WTC11 (cell line): ENCODE results near the gene G3BP2. TPM values are rescaled to one million over a fixed set of nuclear protein-coding genes. Genes with fewer than 3 reads are reported as not detected.

Source experiments
- FOXP1 ChIP-seq: sonication (generic); formaldehyde crosslinking; IDR thresholded peaks from 2 replicates; pipeline ENCODE4 v1.8.0; 2022; ENCODE audit warnings: missing genetic modification reagents, mild to moderate bottlenecking, moderate library complexity, borderline replicate concordance
- NFE2L1 ChIP-seq: sonication (generic); formaldehyde crosslinking; IDR thresholded peaks from 2 replicates; pipeline ENCODE4 v1.8.1; 2023; ENCODE audit warnings: missing genetic modification reagents
- NFYB ChIP-seq: sonication (generic); formaldehyde crosslinking; conservative IDR thresholded peaks from 2 replicates; pipeline ENCODE4 v1.8.0; 2022; ENCODE audit warnings: low read depth, missing genetic modification reagents
- NR3C1 ChIP-seq: sonication (generic); formaldehyde crosslinking; conservative IDR thresholded peaks from 2 replicates; pipeline ENCODE4 v1.8.1; 2023; ENCODE audit warnings: low read depth, mild to moderate bottlenecking, missing genetic modification reagents
- OVOL2 ChIP-seq: fragments of 250-450 bp; sonication (Bioruptor Pico); IDR thresholded peaks from 2 replicates; pipeline ENCODE4 v1.9.0; 2021; ENCODE audit warnings: mild to moderate bottlenecking, borderline replicate concordance
- SMAD3 ChIP-seq: sonication (generic); formaldehyde crosslinking; IDR thresholded peaks from 2 replicates; pipeline ENCODE4 v1.8.0; 2022; ENCODE audit warnings: missing genetic modification reagents, mild to moderate bottlenecking, borderline replicate concordance
- SOX15 ChIP-seq: fragments of 250-450 bp; sonication (Bioruptor Pico); IDR thresholded peaks from 2 replicates; pipeline ENCODE4 v1.9.0; 2021; ENCODE audit warnings: mild to moderate bottlenecking
- total RNA-seq: library from RNA; stranded (reverse); gene quantifications from 3 replicates; pipeline ENCODE4 v1.2.3, GENCODE V29; 2021
- TF ChIP-seq, protein P1 (sequence below): sonication (generic); formaldehyde crosslinking; IDR thresholded peaks from 2 replicates; pipeline ENCODE4 v1.8.1; 2023; ENCODE audit warnings: mild to moderate bottlenecking, moderate library complexity, missing genetic modification reagents
- TF ChIP-seq, protein P2 (sequence below): sonication (generic); formaldehyde crosslinking; IDR thresholded peaks from 2 replicates; pipeline ENCODE4 v1.8.1; 2023; ENCODE audit warnings: mild to moderate bottlenecking, missing genetic modification reagents, moderate library complexity
- TF ChIP-seq, protein P3 (sequence below): sonication (generic); formaldehyde crosslinking; IDR thresholded peaks from 2 replicates; pipeline ENCODE4 v1.8.0; 2022; ENCODE audit warnings: missing genetic modification reagents
- TF ChIP-seq, protein P4 (sequence below): sonication (generic); formaldehyde crosslinking; IDR thresholded peaks from 2 replicates; pipeline ENCODE4 v1.8.1; 2022; ENCODE audit warnings: mild to moderate bottlenecking, moderate library complexity, missing genetic modification reagents
- TF ChIP-seq, protein P5 (sequence below): sonication (generic); formaldehyde crosslinking; IDR thresholded peaks from 2 replicates; pipeline ENCODE4 v1.8.0; 2023; ENCODE audit warnings: missing genetic modification reagents
- TF ChIP-seq, protein P6 (sequence below): fragments of 250-450 bp; sonication (Bioruptor Pico); IDR thresholded peaks from 2 replicates; pipeline ENCODE4 v1.9.0; 2021; ENCODE audit warnings: moderate library complexity, mild to moderate bottlenecking, inconsistent platforms, borderline replicate concordance
- TF ChIP-seq, protein P7 (sequence below): sonication (generic); formaldehyde crosslinking; IDR thresholded peaks from 2 replicates; pipeline ENCODE4 v1.8.0; 2022; ENCODE audit warnings: mild to moderate bottlenecking, missing genetic modification reagents

G3BP2 gene
- total RNA-seq, 1 experiment from 2014 or later = 284 TPM

DNA sequence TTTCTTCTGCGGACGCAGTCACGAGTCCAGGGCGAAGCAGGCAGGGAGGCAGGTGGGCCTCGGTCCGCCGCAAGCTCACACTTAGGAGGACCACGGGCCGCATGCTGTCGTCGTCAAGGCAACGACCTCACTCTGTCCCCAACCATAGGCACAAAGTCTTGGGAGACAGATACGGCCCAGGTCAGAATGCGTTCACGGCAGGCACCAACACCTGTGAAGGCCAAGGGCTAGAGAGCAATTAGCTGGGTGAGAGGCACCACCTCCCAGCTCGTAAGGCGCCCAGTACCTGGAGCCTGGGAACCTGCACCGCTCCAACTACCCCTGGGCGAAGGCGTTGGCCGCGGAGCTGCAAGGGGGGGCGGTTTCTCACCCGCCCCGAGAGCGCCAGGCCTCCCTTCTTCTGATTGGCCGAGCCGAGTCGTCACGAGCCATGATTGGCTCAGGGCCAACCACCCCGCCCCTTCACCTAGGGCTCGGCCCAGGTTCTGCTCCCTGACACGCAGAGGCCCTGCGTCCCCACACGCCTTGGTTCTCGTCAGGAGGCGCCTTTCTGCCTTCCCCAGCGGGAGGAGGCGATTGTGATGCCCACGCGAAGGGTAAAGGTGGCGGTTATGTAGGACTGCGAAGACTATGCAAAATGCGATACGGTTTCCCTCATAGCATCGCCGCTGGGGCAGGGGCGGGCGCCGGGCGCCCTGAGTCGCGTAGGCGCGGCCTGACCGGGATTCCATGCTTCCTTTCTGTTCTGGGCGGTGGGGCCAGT, 42.9 kb downstream of the G3BP2 start, which contains the start of gene CDKL2 (continued):
- TF ChIP-seq, protein P1, sequence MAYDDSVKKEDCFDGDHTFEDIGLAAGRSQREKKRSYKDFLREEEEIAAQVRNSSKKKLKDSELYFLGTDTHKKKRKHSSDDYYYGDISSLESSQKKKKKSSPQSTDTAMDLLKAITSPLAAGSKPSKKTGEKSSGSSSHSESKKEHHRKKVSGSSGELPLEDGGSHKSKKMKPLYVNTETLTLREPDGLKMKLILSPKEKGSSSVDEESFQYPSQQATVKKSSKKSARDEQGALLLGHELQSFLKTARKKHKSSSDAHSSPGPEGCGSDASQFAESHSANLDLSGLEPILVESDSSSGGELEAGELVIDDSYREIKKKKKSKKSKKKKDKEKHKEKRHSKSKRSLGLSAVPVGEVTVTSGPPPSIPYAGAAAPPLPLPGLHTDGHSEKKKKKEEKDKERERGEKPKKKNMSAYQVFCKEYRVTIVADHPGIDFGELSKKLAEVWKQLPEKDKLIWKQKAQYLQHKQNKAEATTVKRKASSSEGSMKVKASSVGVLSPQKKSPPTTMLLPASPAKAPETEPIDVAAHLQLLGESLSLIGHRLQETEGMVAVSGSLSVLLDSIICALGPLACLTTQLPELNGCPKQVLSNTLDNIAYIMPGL (CRISPR knock-in tag) = no peak
- TF ChIP-seq, protein P2, sequence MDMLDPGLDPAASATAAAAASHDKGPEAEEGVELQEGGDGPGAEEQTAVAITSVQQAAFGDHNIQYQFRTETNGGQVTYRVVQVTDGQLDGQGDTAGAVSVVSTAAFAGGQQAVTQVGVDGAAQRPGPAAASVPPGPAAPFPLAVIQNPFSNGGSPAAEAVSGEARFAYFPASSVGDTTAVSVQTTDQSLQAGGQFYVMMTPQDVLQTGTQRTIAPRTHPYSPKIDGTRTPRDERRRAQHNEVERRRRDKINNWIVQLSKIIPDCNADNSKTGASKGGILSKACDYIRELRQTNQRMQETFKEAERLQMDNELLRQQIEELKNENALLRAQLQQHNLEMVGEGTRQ = peak; percentile 55
- TF ChIP-seq NR3C1 (CRISPR knock-in tag) (no peak), OVOL2 (CRISPR knock-in tag) (no peak), FOXP1 (CRISPR knock-in tag) (peak; percentile 86), SOX15 (CRISPR knock-in tag) (no peak), NFYB (CRISPR knock-in tag) (peak; percentile 72), NFE2L1 (CRISPR knock-in tag) (0 out of 2 replicates have a peak, but pooled peaks have one; percentile 8), SMAD3 (CRISPR knock-in tag) (peak; percentile 64; the same call in 1 of the 2 replicates)
- TF ChIP-seq, protein P3, sequence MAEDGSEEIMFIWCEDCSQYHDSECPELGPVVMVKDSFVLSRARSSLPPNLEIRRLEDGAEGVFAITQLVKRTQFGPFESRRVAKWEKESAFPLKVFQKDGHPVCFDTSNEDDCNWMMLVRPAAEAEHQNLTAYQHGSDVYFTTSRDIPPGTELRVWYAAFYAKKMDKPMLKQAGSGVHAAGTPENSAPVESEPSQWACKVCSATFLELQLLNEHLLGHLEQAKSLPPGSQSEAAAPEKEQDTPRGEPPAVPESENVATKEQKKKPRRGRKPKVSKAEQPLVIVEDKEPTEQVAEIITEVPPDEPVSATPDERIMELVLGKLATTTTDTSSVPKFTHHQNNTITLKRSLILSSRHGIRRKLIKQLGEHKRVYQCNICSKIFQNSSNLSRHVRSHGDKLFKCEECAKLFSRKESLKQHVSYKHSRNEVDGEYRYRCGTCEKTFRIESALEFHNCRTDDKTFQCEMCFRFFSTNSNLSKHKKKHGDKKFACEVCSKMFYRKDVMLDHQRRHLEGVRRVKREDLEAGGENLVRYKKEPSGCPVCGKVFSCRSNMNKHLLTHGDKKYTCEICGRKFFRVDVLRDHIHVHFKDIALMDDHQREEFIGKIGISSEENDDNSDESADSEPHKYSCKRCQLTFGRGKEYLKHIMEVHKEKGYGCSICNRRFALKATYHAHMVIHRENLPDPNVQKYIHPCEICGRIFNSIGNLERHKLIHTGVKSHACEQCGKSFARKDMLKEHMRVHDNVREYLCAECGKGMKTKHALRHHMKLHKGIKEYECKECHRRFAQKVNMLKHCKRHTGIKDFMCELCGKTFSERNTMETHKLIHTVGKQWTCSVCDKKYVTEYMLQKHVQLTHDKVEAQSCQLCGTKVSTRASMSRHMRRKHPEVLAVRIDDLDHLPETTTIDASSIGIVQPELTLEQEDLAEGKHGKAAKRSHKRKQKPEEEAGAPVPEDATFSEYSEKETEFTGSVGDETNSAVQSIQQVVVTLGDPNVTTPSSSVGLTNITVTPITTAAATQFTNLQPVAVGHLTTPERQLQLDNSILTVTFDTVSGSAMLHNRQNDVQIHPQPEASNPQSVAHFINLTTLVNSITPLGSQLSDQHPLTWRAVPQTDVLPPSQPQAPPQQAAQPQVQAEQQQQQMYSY (CRISPR knock-in tag) = peak; percentile 40; the same call in 1 of the 2 replicates
- TF ChIP-seq, protein P4, sequence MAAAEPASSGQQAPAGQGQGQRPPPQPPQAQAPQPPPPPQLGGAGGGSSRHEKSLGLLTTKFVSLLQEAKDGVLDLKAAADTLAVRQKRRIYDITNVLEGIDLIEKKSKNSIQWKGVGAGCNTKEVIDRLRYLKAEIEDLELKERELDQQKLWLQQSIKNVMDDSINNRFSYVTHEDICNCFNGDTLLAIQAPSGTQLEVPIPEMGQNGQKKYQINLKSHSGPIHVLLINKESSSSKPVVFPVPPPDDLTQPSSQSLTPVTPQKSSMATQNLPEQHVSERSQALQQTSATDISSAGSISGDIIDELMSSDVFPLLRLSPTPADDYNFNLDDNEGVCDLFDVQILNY (CRISPR knock-in tag) = peak; percentile 26; the same call in 1 of the 2 replicates
- TF ChIP-seq, protein P5, sequence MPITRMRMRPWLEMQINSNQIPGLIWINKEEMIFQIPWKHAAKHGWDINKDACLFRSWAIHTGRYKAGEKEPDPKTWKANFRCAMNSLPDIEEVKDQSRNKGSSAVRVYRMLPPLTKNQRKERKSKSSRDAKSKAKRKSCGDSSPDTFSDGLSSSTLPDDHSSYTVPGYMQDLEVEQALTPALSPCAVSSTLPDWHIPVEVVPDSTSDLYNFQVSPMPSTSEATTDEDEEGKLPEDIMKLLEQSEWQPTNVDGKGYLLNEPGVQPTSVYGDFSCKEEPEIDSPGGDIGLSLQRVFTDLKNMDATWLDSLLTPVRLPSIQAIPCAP (CRISPR knock-in tag) = peak; percentile 81; the same call in 1 of the 2 replicates
- TF ChIP-seq, protein P6, sequence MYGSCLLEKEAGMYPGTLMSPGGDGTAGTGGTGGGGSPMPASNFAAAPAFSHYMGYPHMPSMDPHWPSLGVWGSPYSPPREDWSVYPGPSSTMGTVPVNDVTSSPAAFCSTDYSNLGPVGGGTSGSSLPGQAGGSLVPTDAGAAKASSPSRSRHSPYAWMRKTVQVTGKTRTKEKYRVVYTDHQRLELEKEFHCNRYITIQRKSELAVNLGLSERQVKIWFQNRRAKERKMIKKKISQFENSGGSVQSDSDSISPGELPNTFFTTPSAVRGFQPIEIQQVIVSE = no peak
- TF ChIP-seq, protein P7, sequence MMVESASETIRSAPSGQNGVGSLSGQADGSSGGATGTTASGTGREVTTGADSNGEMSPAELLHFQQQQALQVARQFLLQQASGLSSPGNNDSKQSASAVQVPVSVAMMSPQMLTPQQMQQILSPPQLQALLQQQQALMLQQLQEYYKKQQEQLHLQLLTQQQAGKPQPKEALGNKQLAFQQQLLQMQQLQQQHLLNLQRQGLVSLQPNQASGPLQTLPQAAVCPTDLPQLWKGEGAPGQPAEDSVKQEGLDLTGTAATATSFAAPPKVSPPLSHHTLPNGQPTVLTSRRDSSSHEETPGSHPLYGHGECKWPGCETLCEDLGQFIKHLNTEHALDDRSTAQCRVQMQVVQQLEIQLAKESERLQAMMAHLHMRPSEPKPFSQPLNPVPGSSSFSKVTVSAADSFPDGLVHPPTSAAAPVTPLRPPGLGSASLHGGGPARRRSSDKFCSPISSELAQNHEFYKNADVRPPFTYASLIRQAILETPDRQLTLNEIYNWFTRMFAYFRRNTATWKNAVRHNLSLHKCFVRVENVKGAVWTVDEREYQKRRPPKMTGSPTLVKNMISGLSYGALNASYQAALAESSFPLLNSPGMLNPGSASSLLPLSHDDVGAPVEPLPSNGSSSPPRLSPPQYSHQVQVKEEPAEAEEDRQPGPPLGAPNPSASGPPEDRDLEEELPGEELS (CRISPR knock-in tag) = peak; percentile 74
- TF ChIP-seq, all 79 proteins: peak for 26
